Glutamatergic neuron (in vitro differentiated cells): ENCODE measurements around the gene MAST4. TPM values are rescaled to one million over a fixed set of nuclear protein-coding genes. Genes with fewer than 3 reads are reported as not detected.

Source experiments
- DNase-seq: peaks from one replicate; pipeline ENCODE4 v3.0.0; 2022
- H3K27ac Mint-ChIP-seq: one replicate; pipeline ENCODE4 v1.8.0; 2020; ENCODE audit warnings: mild to moderate bottlenecking, mixed read lengths, inconsistent platforms; ENCODE audit not compliant: unreplicated experiment
- H3K27me3 Mint-ChIP-seq: one replicate; pipeline ENCODE4 v1.8.0; 2020; ENCODE audit warnings: mild to moderate bottlenecking, moderate library complexity, mixed read lengths, inconsistent platforms; ENCODE audit not compliant: unreplicated experiment
- H3K36me3 Mint-ChIP-seq: one replicate; pipeline ENCODE4 v1.8.0; 2020; ENCODE audit warnings: mild to moderate bottlenecking, mixed read lengths, inconsistent platforms; ENCODE audit not compliant: unreplicated experiment
- H3K4me1 Mint-ChIP-seq: one replicate; pipeline ENCODE4 v1.8.0; 2020; ENCODE audit warnings: mild to moderate bottlenecking, low read depth, mixed read lengths, inconsistent platforms; ENCODE audit not compliant: unreplicated experiment
- H3K4me3 Mint-ChIP-seq: one replicate; pipeline ENCODE4 v1.8.0; 2020; ENCODE audit warnings: mild to moderate bottlenecking, mixed read lengths, inconsistent platforms; ENCODE audit not compliant: unreplicated experiment
- H3K9me3 Mint-ChIP-seq: one replicate; pipeline ENCODE4 v1.8.0; 2020; ENCODE audit warnings: mild to moderate bottlenecking, moderate library complexity, mixed read lengths, inconsistent platforms; ENCODE audit not compliant: unreplicated experiment
- total RNA-seq: library from RNA; stranded (reverse); fragmentation: NEBNext Ultra II Directional; extraction: Animal tissue kit (Norgen Biotek cat#: 25700); gene quantifications from one replicate; pipeline ENCODE4 v1.2.1, GENCODE V29; 2021; ENCODE audit not compliant: unreplicated experiment
- TF ChIP-seq, protein P1 (sequence below): fragments of 200-600 bp; sonication (generic); IDR thresholded peaks from one replicate; pipeline ENCODE4 v1.5.0; 2021; ENCODE audit not compliant: partially characterized antibody, unreplicated experiment

The MAST4 gene
- total RNA-seq, 1 donor from 2014 or later, result 11.5 TPM

DNA sequence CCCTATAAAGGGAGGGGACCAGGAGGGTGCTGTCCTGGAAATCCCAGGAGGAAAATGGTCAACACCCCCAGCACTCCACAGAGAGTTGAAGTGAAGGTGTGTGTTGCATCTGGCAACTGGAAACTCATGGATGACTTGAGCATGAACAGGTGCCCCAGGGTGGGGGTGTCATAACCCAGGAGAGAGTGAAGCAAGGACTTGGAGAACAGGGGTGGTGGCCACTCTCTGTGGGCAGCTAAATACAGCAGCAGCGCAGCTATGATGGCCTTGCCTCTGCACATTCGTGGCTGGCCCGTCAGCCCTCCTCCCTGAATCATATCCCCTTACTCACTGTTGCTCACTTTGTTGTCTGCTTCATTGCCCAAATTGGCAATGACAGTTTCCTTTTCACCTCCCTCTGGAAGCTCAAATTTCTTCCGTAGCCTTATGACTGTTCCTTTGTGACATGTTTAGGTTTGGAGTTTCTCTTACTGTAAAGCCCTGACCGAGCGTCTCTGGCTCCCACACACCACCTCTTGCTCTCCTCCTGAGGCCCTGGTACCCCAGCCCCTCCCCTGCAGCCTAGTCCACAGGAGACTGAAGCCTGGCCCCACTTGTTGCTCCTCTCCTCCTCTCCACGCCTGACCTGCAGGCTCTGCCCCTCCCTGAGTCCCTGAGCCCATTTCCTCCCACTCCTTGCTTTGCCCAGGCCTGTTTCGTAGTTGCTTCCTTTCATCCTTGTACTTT lies 414.7 kb downstream of the MAST4 start:
- TF ChIP-seq, protein P1, sequence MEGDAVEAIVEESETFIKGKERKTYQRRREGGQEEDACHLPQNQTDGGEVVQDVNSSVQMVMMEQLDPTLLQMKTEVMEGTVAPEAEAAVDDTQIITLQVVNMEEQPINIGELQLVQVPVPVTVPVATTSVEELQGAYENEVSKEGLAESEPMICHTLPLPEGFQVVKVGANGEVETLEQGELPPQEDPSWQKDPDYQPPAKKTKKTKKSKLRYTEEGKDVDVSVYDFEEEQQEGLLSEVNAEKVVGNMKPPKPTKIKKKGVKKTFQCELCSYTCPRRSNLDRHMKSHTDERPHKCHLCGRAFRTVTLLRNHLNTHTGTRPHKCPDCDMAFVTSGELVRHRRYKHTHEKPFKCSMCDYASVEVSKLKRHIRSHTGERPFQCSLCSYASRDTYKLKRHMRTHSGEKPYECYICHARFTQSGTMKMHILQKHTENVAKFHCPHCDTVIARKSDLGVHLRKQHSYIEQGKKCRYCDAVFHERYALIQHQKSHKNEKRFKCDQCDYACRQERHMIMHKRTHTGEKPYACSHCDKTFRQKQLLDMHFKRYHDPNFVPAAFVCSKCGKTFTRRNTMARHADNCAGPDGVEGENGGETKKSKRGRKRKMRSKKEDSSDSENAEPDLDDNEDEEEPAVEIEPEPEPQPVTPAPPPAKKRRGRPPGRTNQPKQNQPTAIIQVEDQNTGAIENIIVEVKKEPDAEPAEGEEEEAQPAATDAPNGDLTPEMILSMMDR, result no peak
- Mint-ChIP-seq H3K27me3 (no peaks in the 10 kb centered on the region), H3K4me1 (peaks cover 5% of the 10 kb centered on the region), H3K4me3 (no peak overlapping the region), H3K27ac (no peak overlapping the region), H3K36me3 (no peaks in the 10 kb centered on the region), H3K9me3 (no peaks in the 10 kb centered on the region)
- no peak for DNase-seq

DNA sequence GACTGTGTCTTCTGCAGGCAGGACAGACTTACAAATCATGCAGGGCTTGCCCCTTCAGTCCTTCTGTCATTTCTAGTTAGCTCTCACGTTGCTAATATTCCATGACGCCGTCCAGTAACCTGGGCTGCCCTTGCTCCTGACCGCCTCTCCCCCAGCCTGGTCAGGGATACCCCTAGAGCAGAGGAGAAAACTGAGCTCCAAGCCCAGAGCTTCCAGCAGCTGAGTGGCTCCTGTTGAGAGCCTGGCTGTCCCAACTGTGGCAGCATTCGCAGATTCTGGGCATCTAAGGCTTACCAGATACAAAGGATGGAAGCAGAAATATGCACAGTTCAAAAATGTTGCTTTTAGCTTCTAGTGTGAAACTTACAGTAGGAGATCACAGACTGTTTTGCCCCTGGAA lies 415.2 kb downstream of the MAST4 start:
- no peak overlapping the region for H3K4me3 Mint-ChIP-seq
- no peak for DNase-seq
- H3K4me1 Mint-ChIP-seq, result peaks cover 7% of the 10 kb centered on the region
- H3K27me3 Mint-ChIP-seq, result no peaks in the 10 kb centered on the region
- no peaks in the 10 kb centered on the region for H3K9me3 Mint-ChIP-seq
- no peaks in the 10 kb centered on the region for H3K36me3 Mint-ChIP-seq
- H3K27ac Mint-ChIP-seq, result no peak overlapping the region
- TF ChIP-seq, protein P1, result no peak

DNA sequence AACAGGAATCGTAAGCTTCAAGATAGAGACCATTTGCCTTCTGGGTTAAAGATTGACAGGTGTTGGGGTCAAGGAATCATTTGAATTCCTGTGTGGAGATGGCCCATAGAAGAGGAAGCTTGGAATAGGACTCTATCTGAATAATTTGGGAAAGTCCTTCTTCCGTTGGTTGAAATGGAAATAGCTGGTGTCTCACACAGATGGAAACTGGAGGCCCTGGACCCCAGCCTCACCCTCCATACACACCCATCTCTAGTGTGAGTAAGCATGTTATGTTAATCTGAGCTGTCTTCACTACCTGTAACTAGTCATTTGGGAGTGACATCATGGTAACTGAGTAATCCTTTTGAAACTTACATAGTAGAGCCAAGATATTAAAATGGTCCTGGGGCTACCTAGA lies 416.0 kb downstream of the MAST4 start:
- Mint-ChIP-seq H3K27me3 (no peaks in the 10 kb centered on the region), H3K36me3 (no peaks in the 10 kb centered on the region), H3K27ac (no peak overlapping the region), H3K4me3 (no peak overlapping the region), H3K9me3 (no peaks in the 10 kb centered on the region), H3K4me1 (peaks cover 9% of the 10 kb centered on the region)
- DNase-seq, result no peak
- TF ChIP-seq, protein P1, result no peak

DNA sequence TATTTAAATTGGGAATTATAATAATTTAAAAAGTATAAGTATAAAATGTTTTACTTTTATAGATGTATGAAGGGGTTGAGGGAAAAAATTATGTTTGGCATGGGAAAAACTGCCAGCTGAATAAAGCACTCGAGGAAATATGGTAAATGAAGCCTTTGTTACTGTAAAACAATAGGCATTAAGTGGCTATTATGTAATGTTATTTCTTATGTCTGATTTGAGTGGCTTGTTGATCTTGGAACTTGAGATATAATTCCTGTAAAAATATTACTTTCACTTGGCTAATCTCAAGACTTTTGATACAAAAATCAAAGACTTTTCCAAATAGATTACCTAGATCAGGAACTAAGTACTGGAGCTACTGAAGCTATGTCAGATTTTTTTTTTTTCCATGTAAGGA lies 417.5 kb downstream of the MAST4 start:
- Mint-ChIP-seq H3K4me1 (peaks cover 9% of the 10 kb centered on the region), H3K9me3 (no peaks in the 10 kb centered on the region), H3K36me3 (no peaks in the 10 kb centered on the region), H3K27me3 (no peaks in the 10 kb centered on the region), H3K4me3 (no peak overlapping the region), H3K27ac (no peak overlapping the region)
- TF ChIP-seq, protein P1, result no peak
- no peak for DNase-seq

DNA sequence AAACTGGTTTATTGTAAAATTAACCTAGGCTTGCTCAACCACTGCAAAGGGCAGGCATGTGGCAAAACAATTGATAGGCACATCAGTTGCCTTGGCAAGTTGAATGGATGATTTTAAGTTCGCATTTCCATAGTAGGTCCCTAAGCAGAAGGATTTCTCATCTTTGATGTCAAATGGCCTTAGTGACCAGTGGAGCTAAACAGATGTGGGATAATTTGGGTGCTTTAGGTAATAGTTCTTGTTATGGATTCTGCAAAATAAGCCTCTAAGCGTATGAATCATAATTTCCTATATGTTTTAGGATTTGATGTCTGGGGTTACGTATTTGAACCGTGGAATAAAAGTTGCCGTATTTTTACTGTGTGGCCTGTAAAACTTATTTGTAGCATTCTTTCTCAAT lies 418.0 kb downstream of the MAST4 start:
- H3K4me1 Mint-ChIP-seq, result peaks cover 12% of the 10 kb centered on the region
- H3K9me3 Mint-ChIP-seq, result no peaks in the 10 kb centered on the region
- DNase-seq, result no peak
- no peak overlapping the region for H3K27ac Mint-ChIP-seq
- TF ChIP-seq, protein P1, result no peak
- H3K36me3 Mint-ChIP-seq, result no peaks in the 10 kb centered on the region
- H3K4me3 Mint-ChIP-seq, result no peak overlapping the region
- no peaks in the 10 kb centered on the region for H3K27me3 Mint-ChIP-seq
